HCT116 (cell line): Measurements from ENCODE around the gene CCDC15. TPM values are rescaled to one million over a fixed set of nuclear protein-coding genes. Genes with fewer than 3 reads are reported as not detected.

Source experiments
- ATAC-seq: fragments of 200-7000 bp; cut with Tn5 transposase; 2 replicates; pipeline ENCODE4 v1.9.1; 2020; ENCODE audit warnings: mild to moderate bottlenecking, moderate library complexity
- BruUV-seq: library from RNA; stranded (reverse); fragments of 400-500 nt; replicated peaks from 2 replicates; lab custom pipeline; 2021; lab: Mats Ljungman, UMichigan
- CTCF ChIA-PET: fragments of 300-600 bp; sonication (Branson Sonifier 250); formaldehyde crosslinking; loops from one replicate; lab custom pipeline; 2021; ENCODE audit warnings: antibody characterized with exemption; lab: Charles Lee
- POLR2A ChIA-PET: fragments of 300-600, 350-600 bp; sonication (Branson Sonifier 250); formaldehyde crosslinking; loops from one replicate; lab custom pipeline; 2021; ENCODE audit warnings: antibody characterized with exemption; lab: Charles Lee
- RAD21 ChIA-PET, 2 experiments: fragments of 300-600 bp; sonication (Branson Sonifier 250); formaldehyde crosslinking; loops; one replicate each; lab custom pipeline; 2023; ENCODE audit warnings: low total read pairs in 2 of 2; ENCODE audit not compliant: uncharacterized antibody in 2 of 2, unreplicated experiment in 2 of 2, low non-redundant PET in 1 of 2; lab: Charles Lee
- DNase-seq: peaks from one replicate; pipeline ENCODE4 v3.0.0-alpha.2; 2010; ENCODE audit warnings: low read depth, low spot score
- H2AFZ ChIP-seq: fragments of 200-600 bp; shearing (Covaris generic), sonication (generic); 2 replicates; pipeline ENCODE4 v1.6.1; 2017; ENCODE audit warnings: low read depth, mixed run types, mixed read lengths, antibody characterized with exemption, low read length; ENCODE audit not compliant: poor library complexity, severe bottlenecking
- H3K27ac ChIP-seq: 2 replicates; pipeline ENCODE4 v1.5.1; 2012; ENCODE audit warnings: low read depth, low read length
- H3K27me3 ChIP-seq: fragments of 200-600 bp; sonication (generic); 2 replicates; pipeline ENCODE4 v1.6.1; 2016; ENCODE audit warnings: mixed run types, low read length, mixed read lengths; ENCODE audit not compliant: insufficient read depth
- H3K36me3 ChIP-seq, 2 experiments: fragments of 200-500 bp in 1 of 2; fragments of 200-600 bp in 1 of 2; sonication (Bioruptor generic) in 1 of 2; sonication (generic) in 1 of 2; 2 replicates each; pipeline versions ENCODE4 v1.5.1 to v1.6.1; 2014 to 2016; ENCODE audit warnings: low read length in 2 of 2, inconsistent platforms in 1 of 2, mixed read lengths in 1 of 2, mixed run types in 1 of 2; ENCODE audit not compliant: insufficient read depth in 2 of 2, control insufficient read depth in 1 of 2
- H3K4me1 ChIP-seq, 2 experiments: fragments of 200-600 bp in 1 of 2; sonication (generic) in 1 of 2; 2 replicates each; pipeline versions ENCODE4 v1.5.1 to v1.6.1; 2012 to 2017; ENCODE audit warnings: low read length in 2 of 2, inconsistent platforms in 1 of 2, mild to moderate bottlenecking in 1 of 2, mixed read lengths in 1 of 2, mixed run types in 1 of 2, moderate library complexity in 1 of 2; ENCODE audit not compliant: insufficient read depth in 2 of 2, control insufficient read depth in 1 of 2
- H3K4me2 ChIP-seq: fragments of 200-600 bp; sonication (generic); 2 replicates; pipeline ENCODE4 v1.6.1; 2017; ENCODE audit warnings: mixed run types, low read length, mixed read lengths
- H3K4me3 ChIP-seq, 2 experiments: fragments of 200-600 bp in 1 of 2; sonication (generic) in 1 of 2; replicated peaks in 1 of 2; 2 replicates each; pipeline ENCODE4 v1.5.1; 2011 to 2016; ENCODE audit warnings: low read length in 2 of 2, control low read depth in 1 of 2, low read depth in 1 of 2, mild to moderate bottlenecking in 1 of 2, mixed read lengths in 1 of 2, mixed run types in 1 of 2
- H3K79me2 ChIP-seq: fragments of 200-600 bp; sonication (generic); 2 replicates; pipeline ENCODE4 v1.6.1; 2017; ENCODE audit warnings: mild to moderate bottlenecking, mixed run types, low read length, moderate library complexity, mixed read lengths; ENCODE audit not compliant: insufficient read depth
- H3K9ac ChIP-seq: fragments of 200-600 bp; sonication (generic); 2 replicates; pipeline ENCODE4 v1.6.1; 2016; ENCODE audit warnings: low read length, mixed read lengths
- H3K9me2 ChIP-seq: fragments of 200-600 bp; sonication (generic), shearing (Covaris generic); 2 replicates; pipeline ENCODE4 v1.6.1; 2017; ENCODE audit warnings: mixed run types, mild to moderate bottlenecking, moderate library complexity; ENCODE audit not compliant: insufficient read depth
- H3K9me3 ChIP-seq, 2 experiments: fragments of 200-500 bp in 1 of 2; fragments of 200-600 bp in 1 of 2; sonication (Bioruptor generic) in 1 of 2; sonication (generic) in 1 of 2; 2 replicates each; pipeline ENCODE4 v1.6.1; 2014 to 2017; ENCODE audit warnings: low read length in 2 of 2, mixed read lengths in 2 of 2, inconsistent platforms in 1 of 2, low read depth in 1 of 2, mild to moderate bottlenecking in 1 of 2, mixed run types in 1 of 2, moderate library complexity in 1 of 2; ENCODE audit not compliant: control insufficient read depth in 1 of 2, insufficient read depth in 1 of 2
- H4K20me1 ChIP-seq: fragments of 200-600 bp; sonication (generic), shearing (Covaris generic); 2 replicates; pipeline ENCODE4 v1.6.1; 2017; ENCODE audit warnings: mixed run types, mild to moderate bottlenecking, moderate library complexity; ENCODE audit not compliant: insufficient read depth
- ATF3 ChIP-seq: IDR thresholded peaks from 2 replicates; pipeline ENCODE4 v1.6.1; 2012
- REST ChIP-seq: IDR thresholded peaks from 2 replicates; pipeline ENCODE4 v1.6.1; 2012; ENCODE audit warnings: low read depth
- SIN3A ChIP-seq: IDR thresholded peaks from 2 replicates; pipeline ENCODE4 v1.6.1; 2012; ENCODE audit warnings: low read depth
- intact Hi-C: fragments of 100-400 bp; cut with micrococcal nuclease; formaldehyde crosslinking; loops from 2 replicates; pipeline ENCODE4 v1.10.0; 2022
- total RNA-seq: library from RNA; stranded (reverse); gene quantifications from one replicate; pipeline ENCODE4 v1.2.1, GENCODE V29; 2021; ENCODE audit not compliant: unreplicated experiment
- TF ChIP-seq, protein P1 (sequence below): IDR thresholded peaks from 2 replicates; pipeline ENCODE4 v1.6.1; 2011; ENCODE audit warnings: mild to moderate bottlenecking, low read length, moderate library complexity; ENCODE audit not compliant: insufficient replicate concordance; ENCODE audit errors: extremely low read depth

The CCDC15 gene
- total RNA-seq, 1 experiment from 2014 or later: 2.4 TPM

DNA sequence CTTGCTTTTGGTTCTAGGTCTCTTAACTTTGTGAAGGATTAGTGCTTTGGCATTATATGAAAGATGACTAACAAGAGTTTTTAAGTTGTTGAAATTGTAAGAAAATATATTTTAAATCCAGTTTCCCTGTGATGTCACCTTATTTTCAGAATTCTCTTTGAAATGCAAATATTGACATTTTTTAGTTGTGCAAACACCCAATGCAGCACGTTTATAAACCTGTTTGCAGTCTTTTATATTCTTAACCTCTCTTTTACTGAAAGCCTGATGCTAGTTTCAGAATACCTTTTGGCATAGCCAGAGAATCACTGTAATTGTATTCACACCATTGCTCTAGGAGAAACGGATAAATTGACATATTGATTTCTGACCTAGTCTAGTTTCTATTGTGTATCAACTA, 66.3 kb downstream of the CCDC15 start (continued):
- TF ChIP-seq, protein P1, sequence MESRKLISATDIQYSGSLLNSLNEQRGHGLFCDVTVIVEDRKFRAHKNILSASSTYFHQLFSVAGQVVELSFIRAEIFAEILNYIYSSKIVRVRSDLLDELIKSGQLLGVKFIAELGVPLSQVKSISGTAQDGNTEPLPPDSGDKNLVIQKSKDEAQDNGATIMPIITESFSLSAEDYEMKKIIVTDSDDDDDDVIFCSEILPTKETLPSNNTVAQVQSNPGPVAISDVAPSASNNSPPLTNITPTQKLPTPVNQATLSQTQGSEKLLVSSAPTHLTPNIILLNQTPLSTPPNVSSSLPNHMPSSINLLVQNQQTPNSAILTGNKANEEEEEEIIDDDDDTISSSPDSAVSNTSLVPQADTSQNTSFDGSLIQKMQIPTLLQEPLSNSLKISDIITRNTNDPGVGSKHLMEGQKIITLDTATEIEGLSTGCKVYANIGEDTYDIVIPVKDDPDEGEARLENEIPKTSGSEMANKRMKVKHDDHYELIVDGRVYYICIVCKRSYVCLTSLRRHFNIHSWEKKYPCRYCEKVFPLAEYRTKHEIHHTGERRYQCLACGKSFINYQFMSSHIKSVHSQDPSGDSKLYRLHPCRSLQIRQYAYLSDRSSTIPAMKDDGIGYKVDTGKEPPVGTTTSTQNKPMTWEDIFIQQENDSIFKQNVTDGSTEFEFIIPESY: no peak
- TF ChIP-seq REST (no peak), ATF3 (no peak)
- TF ChIP-seq, all 23 proteins: peak for 0

- ATAC-seq (no peak), DNase-seq (no peak)
- H3K27ac ChIP-seq: no peak overlapping the region
- no peak for TF ChIP-seq SIN3A
- no peaks in the 10 kb centered on the region for H3K9me2 ChIP-seq
- intact Hi-C loops: no loop called here
- CTCF ChIA-PET: no interaction called here
- no peaks in the 10 kb centered on the region for H3K4me1 ChIP-seq
- no peaks in the 10 kb centered on the region for H3K27me3 ChIP-seq
- no peaks in the 10 kb centered on the region for H4K20me1 ChIP-seq
- H3K36me3 ChIP-seq: no peaks in the 10 kb centered on the region
- H3K4me3 ChIP-seq: no peak overlapping the region
- H3K4me2 ChIP-seq: no peak overlapping the region
- POLR2A ChIA-PET: no interaction called here
- H3K9me3 ChIP-seq: no peaks in the 10 kb centered on the region
- BruUV-seq: no TSS peak
- no peak overlapping the region for H2AFZ ChIP-seq
- RAD21 ChIA-PET: no interaction called here
- H3K9ac ChIP-seq: no peak overlapping the region
- H3K79me2 ChIP-seq: no peaks in the 10 kb centered on the region
Measured at GRCh38 chr11:125022551-125022950, 68.5 kb downstream of the CCDC15 start.
